Measurements from ENCODE around the gene TAX1BP1. TPM values are rescaled to one million over a fixed set of nuclear protein-coding genes. Genes with fewer than 3 reads are reported as not detected.

The TAX1BP1 gene
- total and polyA plus RNA-seq, 8 donors: 81.0 to 107 (median 96.2) TPM

- DNase-seq: peak in 1 of 4 donors; percentile 28
- TF ChIP-seq CTCF (IDR thresholded peaks at IDR 0.05): peak; percentile 36 to 43
- Histone ChIP-seq H3K27me3 (no peaks in the 10 kb centered on the region), H3K36me3 (peaks cover 0 to 17% of the 10 kb centered on the region in 2 donors), H3K4me3 (no peak overlapping the region), H3K4me1 (peaks cover 7 to 49% of the 10 kb centered on the region in 2 donors), H3K27ac (peak overlapping the region in 1 of 2 donors; percentile 42), H3K9me3 (no peaks in the 10 kb centered on the region)
- intact Hi-C loops (cut with DNase I): no loop called here
- peak; percentile 9 for ATAC-seq
Measured at GRCh38 chr7:27745064-27745583, 5.2 kb downstream of the TAX1BP1 start.

GRCh38 chr7:27746486-27746885 lies 6.5 kb downstream of the TAX1BP1 start:
- Histone ChIP-seq H3K4me3 (no peak overlapping the region), H3K36me3 (peaks cover 0 to 29% of the 10 kb centered on the region in 2 donors), H3K27ac (no peak overlapping the region), H3K4me1 (peaks cover 7 to 42% of the 10 kb centered on the region in 2 donors), H3K27me3 (no peaks in the 10 kb centered on the region), H3K9me3 (no peaks in the 10 kb centered on the region)
- ATAC-seq: no peak
- intact Hi-C loops (cut with DNase I): no loop called here
- TF ChIP-seq CTCF (IDR thresholded peaks at IDR 0.05): no peak
- no peak for DNase-seq

- TF ChIP-seq CTCF (IDR thresholded peaks at IDR 0.05): no peak
- DNase-seq: no peak
- Histone ChIP-seq H3K36me3 (peaks cover 0 to 33% of the 10 kb centered on the region in 2 donors), H3K4me3 (no peak overlapping the region), H3K27ac (no peak overlapping the region), H3K9me3 (no peaks in the 10 kb centered on the region), H3K4me1 (peaks cover 7 to 37% of the 10 kb centered on the region in 2 donors), H3K27me3 (no peaks in the 10 kb centered on the region)
- intact Hi-C loops (cut with DNase I): no loop called here
- ATAC-seq: no peak
Measured at GRCh38 chr7:27746978-27747377, 7.0 kb downstream of the TAX1BP1 start.

- intact Hi-C loops (cut with DNase I): no loop called here
- Histone ChIP-seq H3K9me3 (no peaks in the 10 kb centered on the region), H3K4me1 (peaks cover 7 to 29% of the 10 kb centered on the region in 2 donors), H3K4me3 (no peak overlapping the region), H3K27me3 (no peaks in the 10 kb centered on the region), H3K27ac (no peak overlapping the region), H3K36me3 (peaks cover 0 to 33% of the 10 kb centered on the region in 2 donors)
- no peak for TF ChIP-seq CTCF (IDR thresholded peaks at IDR 0.05)
- ATAC-seq: no peak
- DNase-seq: no peak
Measured at GRCh38 chr7:27747589-27748368, 7.8 kb downstream of the TAX1BP1 start.

GRCh38 chr7:27750316-27750715 lies 10.4 kb downstream of the TAX1BP1 start:
- no peak for DNase-seq
- ATAC-seq: no peak
- Histone ChIP-seq H3K4me1 (peaks cover 1 to 16% of the 10 kb centered on the region in 2 donors), H3K9me3 (no peaks in the 10 kb centered on the region), H3K36me3 (peaks cover 0 to 41% of the 10 kb centered on the region in 2 donors), H3K27ac (no peak overlapping the region), H3K27me3 (no peaks in the 10 kb centered on the region), H3K4me3 (no peak overlapping the region)
- intact Hi-C loops (cut with DNase I): no loop called here
- no peak for TF ChIP-seq CTCF (IDR thresholded peaks at IDR 0.05)
